ENCODE results near the gene SOST.

DNA sequence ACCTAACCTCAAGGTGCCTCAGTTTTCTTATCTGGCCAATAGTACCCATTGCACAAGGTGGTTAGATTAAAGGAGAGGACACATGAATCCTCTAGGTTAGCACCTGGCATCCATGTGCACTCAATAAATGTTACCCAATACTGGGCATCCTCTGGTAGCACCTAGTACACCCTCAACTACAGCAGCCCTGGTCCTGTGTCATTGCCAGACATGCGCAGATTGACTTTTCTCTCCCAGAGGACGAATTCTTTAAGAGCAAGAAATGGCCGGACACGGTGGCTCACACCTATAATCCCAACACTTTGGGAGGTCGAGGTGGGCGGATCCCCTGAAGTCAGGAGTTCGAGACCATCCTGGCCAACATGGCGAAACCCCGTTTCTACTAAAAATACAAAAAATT is 12.9 kb upstream of the SOST start:
- TF ChIP-seq CBFB (CRISPR knock-in tag; IDR thresholded peaks at IDR 0.05; ENCODE audit: low read depth), result no peak
- TF ChIP-seq KAT7 (CRISPR knock-in tag; IDR thresholded peaks at IDR 0.05; ENCODE audit: borderline replicate concordance), result no peak
- TF ChIP-seq JUN (CRISPR knock-in tag; IDR thresholded peaks at IDR 0.05), result no peak
- TF ChIP-seq ESRRA (CRISPR knock-in tag; IDR thresholded peaks at IDR 0.05; ENCODE audit: borderline replicate concordance), result no peak
- TF ChIP-seq, protein P1, sequence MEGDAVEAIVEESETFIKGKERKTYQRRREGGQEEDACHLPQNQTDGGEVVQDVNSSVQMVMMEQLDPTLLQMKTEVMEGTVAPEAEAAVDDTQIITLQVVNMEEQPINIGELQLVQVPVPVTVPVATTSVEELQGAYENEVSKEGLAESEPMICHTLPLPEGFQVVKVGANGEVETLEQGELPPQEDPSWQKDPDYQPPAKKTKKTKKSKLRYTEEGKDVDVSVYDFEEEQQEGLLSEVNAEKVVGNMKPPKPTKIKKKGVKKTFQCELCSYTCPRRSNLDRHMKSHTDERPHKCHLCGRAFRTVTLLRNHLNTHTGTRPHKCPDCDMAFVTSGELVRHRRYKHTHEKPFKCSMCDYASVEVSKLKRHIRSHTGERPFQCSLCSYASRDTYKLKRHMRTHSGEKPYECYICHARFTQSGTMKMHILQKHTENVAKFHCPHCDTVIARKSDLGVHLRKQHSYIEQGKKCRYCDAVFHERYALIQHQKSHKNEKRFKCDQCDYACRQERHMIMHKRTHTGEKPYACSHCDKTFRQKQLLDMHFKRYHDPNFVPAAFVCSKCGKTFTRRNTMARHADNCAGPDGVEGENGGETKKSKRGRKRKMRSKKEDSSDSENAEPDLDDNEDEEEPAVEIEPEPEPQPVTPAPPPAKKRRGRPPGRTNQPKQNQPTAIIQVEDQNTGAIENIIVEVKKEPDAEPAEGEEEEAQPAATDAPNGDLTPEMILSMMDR (IDR thresholded peaks at IDR 0.05), result no peak
- TF ChIP-seq, protein P2, sequence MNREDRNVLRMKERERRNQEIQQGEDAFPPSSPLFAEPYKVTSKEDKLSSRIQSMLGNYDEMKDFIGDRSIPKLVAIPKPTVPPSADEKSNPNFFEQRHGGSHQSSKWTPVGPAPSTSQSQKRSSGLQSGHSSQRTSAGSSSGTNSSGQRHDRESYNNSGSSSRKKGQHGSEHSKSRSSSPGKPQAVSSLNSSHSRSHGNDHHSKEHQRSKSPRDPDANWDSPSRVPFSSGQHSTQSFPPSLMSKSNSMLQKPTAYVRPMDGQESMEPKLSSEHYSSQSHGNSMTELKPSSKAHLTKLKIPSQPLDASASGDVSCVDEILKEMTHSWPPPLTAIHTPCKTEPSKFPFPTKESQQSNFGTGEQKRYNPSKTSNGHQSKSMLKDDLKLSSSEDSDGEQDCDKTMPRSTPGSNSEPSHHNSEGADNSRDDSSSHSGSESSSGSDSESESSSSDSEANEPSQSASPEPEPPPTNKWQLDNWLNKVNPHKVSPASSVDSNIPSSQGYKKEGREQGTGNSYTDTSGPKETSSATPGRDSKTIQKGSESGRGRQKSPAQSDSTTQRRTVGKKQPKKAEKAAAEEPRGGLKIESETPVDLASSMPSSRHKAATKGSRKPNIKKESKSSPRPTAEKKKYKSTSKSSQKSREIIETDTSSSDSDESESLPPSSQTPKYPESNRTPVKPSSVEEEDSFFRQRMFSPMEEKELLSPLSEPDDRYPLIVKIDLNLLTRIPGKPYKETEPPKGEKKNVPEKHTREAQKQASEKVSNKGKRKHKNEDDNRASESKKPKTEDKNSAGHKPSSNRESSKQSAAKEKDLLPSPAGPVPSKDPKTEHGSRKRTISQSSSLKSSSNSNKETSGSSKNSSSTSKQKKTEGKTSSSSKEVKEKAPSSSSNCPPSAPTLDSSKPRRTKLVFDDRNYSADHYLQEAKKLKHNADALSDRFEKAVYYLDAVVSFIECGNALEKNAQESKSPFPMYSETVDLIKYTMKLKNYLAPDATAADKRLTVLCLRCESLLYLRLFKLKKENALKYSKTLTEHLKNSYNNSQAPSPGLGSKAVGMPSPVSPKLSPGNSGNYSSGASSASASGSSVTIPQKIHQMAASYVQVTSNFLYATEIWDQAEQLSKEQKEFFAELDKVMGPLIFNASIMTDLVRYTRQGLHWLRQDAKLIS (CRISPR knock-in tag; IDR thresholded peaks at IDR 0.05; ENCODE audit: borderline replicate concordance), result no peak
- TF ChIP-seq, protein P3, sequence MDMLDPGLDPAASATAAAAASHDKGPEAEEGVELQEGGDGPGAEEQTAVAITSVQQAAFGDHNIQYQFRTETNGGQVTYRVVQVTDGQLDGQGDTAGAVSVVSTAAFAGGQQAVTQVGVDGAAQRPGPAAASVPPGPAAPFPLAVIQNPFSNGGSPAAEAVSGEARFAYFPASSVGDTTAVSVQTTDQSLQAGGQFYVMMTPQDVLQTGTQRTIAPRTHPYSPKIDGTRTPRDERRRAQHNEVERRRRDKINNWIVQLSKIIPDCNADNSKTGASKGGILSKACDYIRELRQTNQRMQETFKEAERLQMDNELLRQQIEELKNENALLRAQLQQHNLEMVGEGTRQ (CRISPR knock-in tag; IDR thresholded peaks at IDR 0.05), result no peak
- no peak for TF ChIP-seq RELA (CRISPR knock-in tag; IDR thresholded peaks at IDR 0.05; ENCODE audit: borderline replicate concordance)
- TF ChIP-seq, protein P4, sequence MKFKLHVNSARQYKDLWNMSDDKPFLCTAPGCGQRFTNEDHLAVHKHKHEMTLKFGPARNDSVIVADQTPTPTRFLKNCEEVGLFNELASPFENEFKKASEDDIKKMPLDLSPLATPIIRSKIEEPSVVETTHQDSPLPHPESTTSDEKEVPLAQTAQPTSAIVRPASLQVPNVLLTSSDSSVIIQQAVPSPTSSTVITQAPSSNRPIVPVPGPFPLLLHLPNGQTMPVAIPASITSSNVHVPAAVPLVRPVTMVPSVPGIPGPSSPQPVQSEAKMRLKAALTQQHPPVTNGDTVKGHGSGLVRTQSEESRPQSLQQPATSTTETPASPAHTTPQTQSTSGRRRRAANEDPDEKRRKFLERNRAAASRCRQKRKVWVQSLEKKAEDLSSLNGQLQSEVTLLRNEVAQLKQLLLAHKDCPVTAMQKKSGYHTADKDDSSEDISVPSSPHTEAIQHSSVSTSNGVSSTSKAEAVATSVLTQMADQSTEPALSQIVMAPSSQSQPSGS (CRISPR knock-in tag; IDR thresholded peaks at IDR 0.05; ENCODE audit: borderline replicate concordance, low read depth), result no peak
- TF ChIP-seq MXD4 (CRISPR knock-in tag; IDR thresholded peaks at IDR 0.05; ENCODE audit: borderline replicate concordance), result no peak

All from WTC11 (cell line).